HEK293 (cell line): Measurements from ENCODE around the gene AGAP3.

Experiments used
- CTCF ChIA-PET: fragments of 350-600 bp; formaldehyde crosslinking; extraction: SDS; loops from one replicate; lab custom pipeline; 2021; ENCODE audit warnings: antibody characterized with exemption; lab: Yijun Ruan, JAX
- POLR2A ChIA-PET: fragments of 300-600 bp; formaldehyde crosslinking; extraction: SDS; loops from one replicate; lab custom pipeline; 2020; ENCODE audit warnings: antibody characterized with exemption, inconsistent platforms; lab: Yijun Ruan, JAX
- H3K27ac ChIP-seq: fragments of 200-500 bp; sonication (Bioruptor generic); 2 replicates; pipeline ENCODE4 v1.5.1; 2014; ENCODE audit warnings: low read depth, low read length, control low read depth, inconsistent platforms; ENCODE audit errors: extremely low read depth
- H3K36me3 ChIP-seq, 2 experiments: fragments of 200-500 bp in 1 of 2; sonication (Bioruptor generic) in 1 of 2; 1 replicate in 1 of 2; 2 replicates in 1 of 2; pipeline ENCODE4 v1.5.1; 2014 to 2017; ENCODE audit warnings: inconsistent platforms in 2 of 2, low read length in 2 of 2; ENCODE audit not compliant: control insufficient read depth in 2 of 2, insufficient read depth in 1 of 2
- H3K4me1 ChIP-seq: fragments of 200-500 bp; sonication (Bioruptor generic); 2 replicates; pipeline ENCODE4 v1.5.1; 2014; ENCODE audit warnings: mild to moderate bottlenecking, low read length, inconsistent platforms; ENCODE audit not compliant: control insufficient read depth, insufficient read depth
- H3K4me3 ChIP-seq: 2 replicates; pipeline ENCODE4 v1.5.1; 2011; ENCODE audit warnings: low read depth, mild to moderate bottlenecking, control low read depth, low read length, moderate library complexity
- H3K9me3 ChIP-seq: fragments of 200-500 bp; sonication (Bioruptor generic); 2 replicates; pipeline ENCODE4 v1.5.1; 2014; ENCODE audit warnings: low read depth, low read length, inconsistent platforms; ENCODE audit not compliant: control insufficient read depth, insufficient read depth
- BCL6B ChIP-seq: fragments of 450-650 bp; formaldehyde crosslinking; IDR thresholded peaks from 2 replicates; pipeline ENCODE4 v1.5.1; 2017; ENCODE audit warnings: missing biosample characterization, missing genetic modification characterization
- EGR2 ChIP-seq: fragments of 450-650 bp; formaldehyde crosslinking; IDR thresholded peaks from 2 replicates; pipeline ENCODE4 v1.5.1; 2016; ENCODE audit warnings: low read depth, missing biosample characterization, missing genetic modification characterization
- ZFP3 ChIP-seq: fragments of 450-650 bp; formaldehyde crosslinking; IDR thresholded peaks from 2 replicates; pipeline ENCODE4 v1.5.1; 2016; ENCODE audit warnings: low read depth, missing biosample characterization, missing genetic modification characterization
- ZNF121 ChIP-seq: fragments of 450-650 bp; formaldehyde crosslinking; IDR thresholded peaks from 2 replicates; pipeline ENCODE4 v1.5.1; 2016; ENCODE audit warnings: missing biosample characterization, missing genetic modification characterization
- ZNF350 ChIP-seq: fragments of 450-650 bp; formaldehyde crosslinking; IDR thresholded peaks from 2 replicates; pipeline ENCODE4 v1.5.0; 2017; ENCODE audit warnings: missing biosample characterization, mild to moderate bottlenecking, missing genetic modification characterization
- ZNF518A ChIP-seq: fragments of 450-650 bp; formaldehyde crosslinking; conservative IDR thresholded peaks from 2 replicates; pipeline ENCODE4 v1.5.1; 2016; ENCODE audit warnings: low read depth, missing biosample characterization, missing genetic modification characterization
- ZNF521 ChIP-seq: fragments of 450-650 bp; formaldehyde crosslinking; IDR thresholded peaks from 2 replicates; pipeline ENCODE4 v1.5.1; 2017; ENCODE audit warnings: missing biosample characterization, mild to moderate bottlenecking, missing genetic modification characterization
- ZNF596 ChIP-seq: fragments of 450-650 bp; IDR thresholded peaks from 2 replicates; pipeline ENCODE4 v1.5.0; 2018; ENCODE audit warnings: missing biosample characterization, mild to moderate bottlenecking, missing genetic modification characterization, moderate library complexity
- ZNF837 ChIP-seq: fragments of 450-650 bp; formaldehyde crosslinking; IDR thresholded peaks from 2 replicates; pipeline ENCODE4 v1.5.1; 2016; ENCODE audit warnings: missing biosample characterization, missing genetic modification characterization
- ZSCAN30 ChIP-seq: fragments of 450-650 bp; IDR thresholded peaks from 2 replicates; pipeline ENCODE4 v1.5.1; 2018; ENCODE audit warnings: missing biosample characterization, mild to moderate bottlenecking, missing genetic modification characterization, moderate library complexity

Gene AGAP3

GRCh38 chr7:151066273-151066974 is 19.9 kb upstream of the AGAP3 start:
- peaks cover 3 to 89% of the 10 kb centered on the region in 2 experiments for H3K36me3 ChIP-seq
- no peaks in the 10 kb centered on the region for H3K9me3 ChIP-seq
- ChIA-PET POLR2A (interaction anchor here (1.1 to 2.6 kb wide), 4 partner anchors 10 to 17 kb away, joined by 3 to 8 read pairs (median 6); partner anchors contain the start of genes FASTK and TMUB1), CTCF (interaction anchor here (1.0 kb wide), 1 partner anchor 44 kb away, joined by 4 read pairs; no protein-coding TSS in a partner anchor)
- H3K4me3 ChIP-seq: no peak overlapping the region
- H3K4me1 ChIP-seq: no peaks in the 10 kb centered on the region
- no peak overlapping the region for H3K27ac ChIP-seq
- TF ChIP-seq EGR2 (peak; percentile 34; the same call in 1 of the 2 replicates), ZNF350 (tag by site-specific recombination) (no peak)

GRCh38 chr7:151068069-151068773 is 18.1 kb upstream of the AGAP3 start:
- ChIA-PET POLR2A (interaction anchor here (1.1 to 2.6 kb wide), 3 partner anchors 8 to 12 kb away, joined by 4 to 8 read pairs (median 8); partner anchors contain the start of gene FASTK), CTCF (interaction anchor here (0.6 to 1.3 kb wide), 4 partner anchors 15 to 56 kb away, joined by 3 to 6 read pairs (median 4); partner anchors contain the start of gene TMUB1)
- TF ChIP-seq ZNF518A (no peak), ZNF121 (peak; percentile 81)
- Histone ChIP-seq H3K4me1 (no peaks in the 10 kb centered on the region), H3K4me3 (no peak overlapping the region), H3K27ac (no peak overlapping the region), H3K9me3 (no peaks in the 10 kb centered on the region), H3K36me3 (peaks cover 15 to 87% of the 10 kb centered on the region in 2 experiments)

- peaks cover 18 to 87% of the 10 kb centered on the region in 2 experiments for H3K36me3 ChIP-seq
- POLR2A ChIA-PET: interaction anchor here (0.5 to 1.1 kb wide), 2 partner anchors 7 to 92 kb away, joined by 4 to 6 read pairs; no protein-coding TSS in a partner anchor
These were observed 16.3 kb upstream of the AGAP3 start for GRCh38 chr7:151069841-151070573.

More at GRCh38 chr7:151069841-151070573, 16.3 kb upstream of the AGAP3 start:
- TF ChIP-seq ZSCAN30 (tag by site-specific recombination): no peak
- no peak for TF ChIP-seq BCL6B (tag by site-specific recombination)
- TF ChIP-seq ZFP3 (tag by site-specific recombination): no peak
- TF ChIP-seq ZNF837 (tag by site-specific recombination): no peak
- TF ChIP-seq ZNF596 (tag by site-specific recombination): no peak
- no peak for TF ChIP-seq ZNF521 (tag by site-specific recombination)
- TF ChIP-seq ZNF350 (tag by site-specific recombination): no peak
- no peaks in the 10 kb centered on the region for H3K4me1 ChIP-seq
- H3K9me3 ChIP-seq: no peaks in the 10 kb centered on the region
- H3K27ac ChIP-seq: no peak overlapping the region
- CTCF ChIA-PET: interaction anchor here (1.0 kb wide), 1 partner anchor 52 kb away, joined by 4 read pairs; no protein-coding TSS in a partner anchor
- no peak overlapping the region for H3K4me3 ChIP-seq
